ENCODE measurements around the gene EME1.

The EME1 gene

GRCh38 chr17:50348522-50349242 is 24.3 kb upstream of the EME1 start:
- no peak for DNase-seq (ENCODE audit: low read depth)

GRCh38 chr17:50349243-50349600 is 23.8 kb upstream of the EME1 start:
- no peak for DNase-seq (ENCODE audit: low read depth)

- no peak for DNase-seq (ENCODE audit: low read depth)
These were observed 22.3 kb upstream of the EME1 start for GRCh38 chr17:50350733-50351132.

GRCh38 chr17:50352072-50352692 is 20.8 kb upstream of the EME1 start:
- DNase-seq (ENCODE audit: low read depth) = no peak

- no peak for DNase-seq (ENCODE audit: low read depth)
These were observed 20.1 kb upstream of the EME1 start for GRCh38 chr17:50352693-50353599.

- DNase-seq (ENCODE audit: low read depth) = no peak
These were observed 19.3 kb upstream of the EME1 start for GRCh38 chr17:50353600-50354195.

- no peak for DNase-seq (ENCODE audit: low read depth)
These were observed 18.8 kb upstream of the EME1 start for GRCh38 chr17:50354198-50354597.

GRCh38 chr17:50354776-50355175 is 18.3 kb upstream of the EME1 start:
- no peak for DNase-seq (ENCODE audit: low read depth)

- DNase-seq (ENCODE audit: low read depth) = no peak
These were observed 17.7 kb upstream of the EME1 start for GRCh38 chr17:50355336-50355700.

- no peak for DNase-seq (ENCODE audit: low read depth)
These were observed 17.2 kb upstream of the EME1 start for GRCh38 chr17:50355701-50356341.

GRCh38 chr17:50356418-50356817 is 16.6 kb upstream of the EME1 start:
- DNase-seq (ENCODE audit: low read depth) = no peak

- no peak for DNase-seq (ENCODE audit: low read depth)
These were observed 16.0 kb upstream of the EME1 start for GRCh38 chr17:50356892-50357510.

GRCh38 chr17:50358177-50358576 is 14.9 kb upstream of the EME1 start:
- no peak for DNase-seq (ENCODE audit: low read depth)

- DNase-seq (ENCODE audit: low read depth) = no peak
These were observed 13.9 kb upstream of the EME1 start for GRCh38 chr17:50359005-50359699.

- no peak for DNase-seq (ENCODE audit: low read depth)
These were observed 13.0 kb upstream of the EME1 start for GRCh38 chr17:50359998-50360461.

GRCh38 chr17:50360486-50361115 is 12.4 kb upstream of the EME1 start:
- no peak for DNase-seq (ENCODE audit: low read depth)

- DNase-seq (ENCODE audit: low read depth) = no peak
These were observed 11.2 kb upstream of the EME1 start for GRCh38 chr17:50361561-50362480.

GRCh38 chr17:50362661-50363060 is 10.4 kb upstream of the EME1 start:
- DNase-seq (ENCODE audit: low read depth) = no peak
